Left forelimb (tissue), 1 donor: ENCODE data around the gene MYL9.

Source experiments
- DNase-seq: peaks from one replicate; pipeline ENCODE4 v3.0.0-alpha.2; 2018; ENCODE audit warnings: low spot score

The MYL9 gene

DNA sequence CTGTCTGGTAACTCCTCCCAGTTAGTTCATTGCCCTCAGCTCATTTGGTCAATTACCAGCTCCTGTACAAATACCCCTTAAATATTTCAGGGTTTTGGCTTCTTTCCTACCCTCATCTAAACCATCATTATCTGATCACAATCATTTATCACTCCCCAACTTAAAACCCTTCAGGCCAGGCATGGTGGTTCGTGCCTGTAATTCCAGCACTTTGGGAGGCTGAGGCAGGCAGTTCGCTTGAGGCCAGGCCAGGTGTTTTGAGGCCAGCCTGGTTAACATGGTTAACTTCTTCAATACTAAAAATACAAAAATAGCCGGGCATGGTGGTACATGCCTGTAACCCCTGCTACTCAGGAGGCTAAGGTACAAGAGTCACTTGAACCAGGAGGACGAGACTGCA is 41.5 kb downstream of the MYL9 start:
- DNase-seq, result no peak

DNA sequence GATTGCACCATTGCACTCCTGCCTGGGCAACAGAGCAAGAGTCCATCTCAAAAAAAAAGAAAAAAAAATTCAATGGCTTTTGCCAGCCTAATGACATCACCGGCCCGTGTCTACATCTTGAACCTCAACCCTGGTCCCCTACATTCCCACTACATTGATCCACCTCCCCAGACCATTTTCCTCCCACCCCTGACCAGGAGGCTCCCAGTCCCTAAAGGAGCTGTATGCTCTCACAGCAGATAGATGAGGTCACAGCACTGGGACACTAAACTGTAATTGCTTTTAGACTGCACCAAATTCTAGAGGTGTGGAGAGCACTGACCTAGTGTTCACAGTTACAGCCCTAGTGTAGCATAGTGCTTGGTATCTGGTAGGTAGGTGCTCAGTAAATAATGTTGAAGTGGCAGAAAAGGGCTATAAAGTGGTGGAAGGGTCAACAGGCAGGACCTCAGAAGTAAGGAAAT is 42.7 kb downstream of the MYL9 start:
- DNase-seq, result no peak

DNA sequence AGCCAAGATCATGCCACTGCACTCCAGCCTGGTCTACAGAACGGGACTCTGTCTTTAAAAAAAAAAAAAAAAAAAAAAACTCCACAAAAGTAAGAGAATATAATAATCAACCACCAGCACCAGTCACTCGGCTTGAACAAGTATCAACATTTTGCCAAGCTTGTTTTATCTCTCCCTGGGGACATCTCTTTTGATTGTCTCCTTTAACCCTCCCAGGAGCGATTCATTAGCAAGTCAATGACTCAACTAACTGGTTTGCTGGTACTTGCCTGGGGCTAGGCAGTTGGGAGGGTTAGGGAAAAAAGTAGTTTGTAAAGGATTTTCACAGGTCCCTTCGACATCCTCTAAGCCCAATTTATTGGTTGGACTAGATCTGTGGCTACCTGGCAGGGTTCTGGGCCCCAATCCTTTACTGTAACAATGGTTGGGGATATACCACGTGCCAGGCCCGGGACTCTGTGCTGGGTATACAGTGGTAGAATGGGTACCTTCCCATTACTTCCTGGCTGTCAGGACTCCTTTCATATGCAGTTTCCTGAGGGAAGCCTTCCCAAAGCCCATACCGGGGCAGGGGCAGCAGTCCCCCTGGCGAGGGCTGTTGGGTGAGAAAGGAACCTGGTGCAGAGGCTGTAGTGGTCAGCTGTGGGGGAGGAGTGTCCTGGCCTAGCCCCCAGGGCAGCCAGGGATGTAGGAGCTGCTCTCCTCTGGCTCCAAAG is 44.2 kb downstream of the MYL9 start:
- DNase-seq, result no peak

DNA sequence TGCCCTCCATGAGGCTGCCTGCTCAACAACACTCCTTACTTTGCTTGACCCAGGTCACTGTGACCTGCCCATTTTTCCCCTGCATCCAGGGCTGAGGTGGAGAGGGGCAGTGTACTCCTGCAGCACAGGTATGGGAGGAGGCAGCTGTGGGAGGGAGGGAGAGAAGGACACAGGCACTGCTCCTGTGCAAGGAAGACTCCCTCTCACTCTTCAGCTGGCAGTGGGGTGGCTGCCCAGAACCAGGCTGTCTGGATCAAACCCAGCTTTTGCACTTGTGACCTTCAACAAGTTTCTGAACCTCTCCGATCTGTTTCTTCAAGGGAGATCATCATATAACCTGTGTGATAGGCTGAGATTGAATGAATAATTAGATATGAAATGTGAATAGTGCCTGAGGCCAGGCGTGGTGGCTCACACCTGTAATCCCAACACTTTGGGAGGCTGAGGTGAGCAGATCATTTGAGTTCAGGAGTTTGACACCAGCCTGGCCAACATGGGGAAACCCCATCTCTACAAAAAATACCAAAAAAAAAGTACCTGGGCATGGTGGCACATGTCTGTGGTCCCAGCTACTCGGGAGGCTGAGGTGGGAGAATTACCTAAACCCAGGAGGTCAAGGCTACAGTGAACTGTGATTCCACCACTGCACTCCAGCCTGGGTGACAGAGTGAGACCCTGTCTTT is 46.2 kb downstream of the MYL9 start:
- DNase-seq, result no peak

DNA sequence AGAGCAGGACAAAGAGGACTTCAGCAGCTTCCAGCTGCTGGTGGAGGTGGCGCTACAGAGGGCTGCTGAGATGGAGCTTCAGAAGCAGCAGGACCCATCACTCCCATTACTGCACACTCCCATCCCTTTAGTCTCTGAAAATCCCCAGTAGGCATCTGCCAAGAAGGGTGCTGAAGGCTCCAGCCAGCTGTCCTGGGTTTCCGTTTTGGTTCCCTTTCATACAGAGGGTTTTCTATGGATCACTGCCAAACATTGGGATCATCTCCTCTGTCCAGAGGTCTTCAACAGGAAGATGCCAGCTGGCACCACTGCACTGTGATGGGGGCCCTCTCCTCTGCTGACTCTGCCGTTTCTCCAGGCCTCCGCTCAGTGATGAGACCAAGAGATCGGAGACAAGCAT is 50.0 kb downstream of the MYL9 start:
- DNase-seq, result no peak

DNA sequence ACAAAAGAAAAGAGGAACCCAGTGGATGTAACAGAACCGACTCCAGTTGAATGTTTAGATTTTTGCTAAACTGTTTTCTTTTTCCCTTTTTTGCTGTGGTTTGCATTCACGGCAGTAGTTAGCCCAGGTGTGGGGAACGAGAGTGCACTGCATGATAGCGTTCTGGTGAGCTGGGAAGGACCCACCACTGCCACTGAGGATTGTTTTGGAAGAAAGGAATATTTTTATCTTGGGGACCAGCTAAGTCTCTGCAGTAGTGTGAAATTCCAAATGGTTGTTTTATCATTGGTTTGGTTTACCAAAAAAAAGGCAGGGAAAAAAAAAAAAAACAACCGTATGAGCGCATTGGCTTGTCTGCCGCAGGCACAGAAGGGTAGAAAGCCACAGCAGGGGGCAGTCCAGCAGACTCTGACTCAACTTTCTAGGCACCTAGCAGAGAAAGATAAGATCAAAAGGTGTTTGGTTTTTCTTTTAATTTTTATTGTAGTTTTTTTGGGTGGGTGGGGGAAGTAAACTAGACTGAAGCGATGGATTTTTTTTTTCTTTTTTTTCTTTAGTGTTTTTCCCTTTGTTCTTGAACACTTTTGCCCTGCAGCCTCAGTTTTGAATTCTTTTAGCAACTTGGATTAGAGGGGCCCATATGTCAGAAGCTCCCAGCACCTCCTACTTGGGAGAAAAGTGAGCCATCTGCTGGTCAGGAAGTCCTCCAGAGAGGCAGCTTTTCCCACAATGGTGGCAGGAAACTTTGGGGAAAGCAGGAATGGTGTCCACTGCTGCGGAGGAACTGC is 50.7 kb downstream of the MYL9 start:
- no peak for DNase-seq

DNA sequence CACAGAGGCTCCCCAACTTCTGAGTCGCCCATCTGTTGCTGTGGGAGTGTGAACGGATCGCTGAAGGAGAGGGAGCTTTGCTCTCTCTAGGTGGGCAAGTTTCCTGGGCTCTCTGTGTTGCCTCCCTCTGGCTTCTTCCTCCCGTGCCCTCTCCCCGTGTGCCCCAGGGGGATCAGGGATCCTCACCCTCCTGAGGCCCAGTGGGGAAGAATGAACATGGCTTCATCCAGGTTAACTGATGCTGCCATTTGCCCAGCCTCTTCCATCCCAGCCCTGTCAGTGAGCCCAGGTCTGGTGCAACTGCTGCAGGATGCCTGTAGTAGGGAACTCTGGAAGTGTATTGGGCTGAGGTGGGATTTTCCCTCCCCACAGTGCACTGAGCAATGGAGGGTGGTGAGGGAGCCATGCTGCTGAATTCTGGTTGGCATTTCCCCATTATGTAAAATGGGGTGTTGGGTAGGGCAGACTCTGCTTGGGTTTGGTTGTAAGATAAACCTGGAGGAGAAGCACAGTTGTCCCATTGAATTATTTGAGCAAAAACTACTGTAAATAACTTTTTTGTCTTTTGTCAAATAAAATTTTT is 52.1 kb downstream of the MYL9 start:
- DNase-seq, result no peak

DNA sequence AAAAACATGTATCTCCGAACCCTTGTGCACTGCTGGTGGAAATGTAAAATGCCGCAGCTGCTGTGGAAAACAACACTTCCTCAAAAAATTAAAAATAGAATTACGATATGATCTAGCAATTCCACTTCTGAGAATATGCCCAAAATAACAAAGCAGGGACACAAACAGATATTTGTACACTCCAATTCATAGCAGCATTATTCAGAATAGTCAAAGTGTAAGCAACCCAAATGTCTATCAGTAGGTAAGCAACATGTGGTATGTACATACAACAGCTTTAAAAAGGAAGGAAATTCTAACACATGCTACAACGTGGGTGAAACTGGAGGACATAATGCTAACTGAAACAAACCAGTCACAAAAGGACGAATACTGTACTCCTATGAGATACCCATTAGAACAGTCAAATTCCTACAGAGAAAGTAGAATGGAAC is 58.6 kb downstream of the MYL9 start:
- DNase-seq, result no peak
